IMR-90 (cell line): ENCODE results near the gene CDK6. TPM values are rescaled to one million over a fixed set of nuclear protein-coding genes. Genes with fewer than 3 reads are reported as not detected.
"Not testable (repeated sequence)": the region's sequence is repeated elsewhere in the genome, so short reads cannot be mapped to it uniquely, and the experiment has no call there.

ENCODE experiments used
- ATAC-seq: fragments of 200-7000 bp; cut with Tn5 transposase; 2 replicates; pipeline ENCODE4 v1.9.1; 2020; ENCODE audit warnings: low read depth, mild to moderate bottlenecking, moderate library complexity
- BruUV-seq: library from RNA; stranded (reverse); fragments of 400-500 nt; replicated peaks from 2 replicates; lab custom pipeline; 2021; lab: Mats Ljungman, UMichigan
- CTCF ChIA-PET: fragments of 300-600 bp; formaldehyde crosslinking; extraction: SDS; loops from one replicate; lab custom pipeline; 2021; ENCODE audit warnings: antibody characterized with exemption; lab: Yijun Ruan, JAX
- POLR2A ChIA-PET: fragments of 300-600 bp; sonication (Branson Sonifier 250); formaldehyde crosslinking; loops from one replicate; lab custom pipeline; 2022; ENCODE audit warnings: antibody characterized with exemption; ENCODE audit not compliant: unreplicated experiment; lab: Charles Lee
- DNase-seq: peaks from one replicate; pipeline ENCODE4 v3.0.0; 2013
- H2AFZ ChIP-seq: replicated peaks from 2 replicates; pipeline ENCODE3; 2013; ENCODE audit warnings: low read length, mild to moderate bottlenecking; ENCODE audit not compliant: poor library complexity
- H2AK5ac ChIP-seq: 2 replicates; pipeline ENCODE4 v1.6.1; 2013; ENCODE audit warnings: low read depth, low read length, inconsistent platforms
- H2AK9ac ChIP-seq: replicated peaks from 2 replicates; pipeline ENCODE3; 2013; ENCODE audit warnings: mild to moderate bottlenecking, low read depth, low read length, moderate library complexity; ENCODE audit not compliant: poor library complexity
- H2BK120ac ChIP-seq: 2 replicates; pipeline ENCODE4 v1.6.1; 2013; ENCODE audit warnings: low read depth, low read length, inconsistent platforms
- H2BK15ac ChIP-seq: 3 replicates; pipeline ENCODE4 v1.6.1; 2013; ENCODE audit warnings: low read depth, low read length, inconsistent platforms
- H2BK20ac ChIP-seq: 2 replicates; pipeline ENCODE4 v1.6.1; 2013; ENCODE audit warnings: low read depth, mild to moderate bottlenecking, inconsistent platforms, low read length, moderate library complexity
- H2BK5ac ChIP-seq: 2 replicates; pipeline ENCODE4 v1.6.1; 2013; ENCODE audit warnings: mild to moderate bottlenecking, low read depth, low read length, inconsistent platforms; ENCODE audit not compliant: poor library complexity, severe bottlenecking
- H3K14ac ChIP-seq: replicated peaks from 2 replicates; pipeline ENCODE4 v1.6.1; 2013; ENCODE audit warnings: low read depth, low read length, inconsistent platforms
- H3K18ac ChIP-seq: 2 replicates; pipeline ENCODE4 v1.6.1; 2013; ENCODE audit warnings: low read depth, low read length, control low read depth
- H3K23ac ChIP-seq: 2 replicates; pipeline ENCODE4 v1.6.1; 2013; ENCODE audit warnings: low read depth, low read length, inconsistent platforms
- H3K27ac ChIP-seq: 2 replicates; pipeline ENCODE4 v1.5.1; 2013; ENCODE audit warnings: mild to moderate bottlenecking, control low read depth, low read length; ENCODE audit not compliant: insufficient read depth
- H3K27me3 ChIP-seq: 2 replicates; pipeline ENCODE4 v1.6.1; 2013; ENCODE audit warnings: low read length; ENCODE audit not compliant: control insufficient read depth, insufficient read depth
- H3K36me3 ChIP-seq: 2 replicates; pipeline ENCODE4 v1.6.1; 2013; ENCODE audit warnings: low read length, mixed read lengths; ENCODE audit not compliant: control insufficient read depth, insufficient read depth
- H3K4ac ChIP-seq: 2 replicates; pipeline ENCODE4 v1.6.1; 2013; ENCODE audit warnings: low read depth, low read length, inconsistent platforms
- H3K4me1 ChIP-seq: 2 replicates; pipeline ENCODE4 v1.6.1; 2013; ENCODE audit warnings: low read length, mixed read lengths; ENCODE audit not compliant: control insufficient read depth, insufficient read depth
- H3K4me2 ChIP-seq: 2 replicates; pipeline ENCODE4 v1.6.1; 2013; ENCODE audit warnings: low read depth, mild to moderate bottlenecking, control low read depth, low read length, moderate library complexity
- H3K4me3 ChIP-seq: 2 replicates; pipeline ENCODE4 v1.5.1; 2013; ENCODE audit warnings: low read depth, mild to moderate bottlenecking, control low read depth, low read length, moderate library complexity; ENCODE audit not compliant: insufficient read depth
- H3K56ac ChIP-seq: 2 replicates; pipeline ENCODE4 v1.6.1; 2013; ENCODE audit warnings: low read length, inconsistent platforms; ENCODE audit not compliant: insufficient read depth; ENCODE audit errors: extremely low read depth
- H3K79me1 ChIP-seq, 2 experiments: 2 replicates each; pipeline ENCODE4 v1.6.1; 2013; ENCODE audit warnings: low read length in 2 of 2, inconsistent platforms in 1 of 2, low read depth in 1 of 2
- H3K9ac ChIP-seq: 2 replicates; pipeline ENCODE4 v1.6.1; 2013; ENCODE audit warnings: low read depth, low read length, control low read depth
- H3K9me1 ChIP-seq: 2 replicates; pipeline ENCODE4 v1.6.1; 2013; ENCODE audit warnings: low read length, inconsistent platforms; ENCODE audit not compliant: insufficient read depth
- H3K9me3 ChIP-seq: 2 replicates; pipeline ENCODE4 v1.6.1; 2013; ENCODE audit warnings: low read length; ENCODE audit not compliant: control insufficient read depth, insufficient read depth
- H4K20me1 ChIP-seq: 2 replicates; pipeline ENCODE4 v1.6.1; 2013; ENCODE audit warnings: low read length, inconsistent platforms; ENCODE audit not compliant: insufficient read depth
- H4K5ac ChIP-seq: 2 replicates; pipeline ENCODE4 v1.6.1; 2013; ENCODE audit warnings: mild to moderate bottlenecking, low read depth, low read length, control low read depth
- H4K8ac ChIP-seq, 2 experiments: 2 replicates each; pipeline ENCODE4 v1.6.1; 2013; ENCODE audit warnings: low read depth in 2 of 2, low read length in 2 of 2, control low read depth in 1 of 2, inconsistent platforms in 1 of 2
- H4K91ac ChIP-seq: 2 replicates; pipeline ENCODE4 v1.6.1; 2013; ENCODE audit warnings: low read depth, low read length, inconsistent platforms; ENCODE audit not compliant: insufficient read depth
- MAZ ChIP-seq: IDR thresholded peaks from 2 replicates; pipeline ENCODE4 v1.6.1; 2012; ENCODE audit warnings: low read depth, mild to moderate bottlenecking, low read length, improper control_type of control experiment, moderate library complexity, borderline replicate concordance
- NFE2L2 ChIP-seq: fragments of 150-350 bp; IDR thresholded peaks from 2 replicates; pipeline ENCODE4 v1.6.1; 2016; ENCODE audit warnings: low read depth, mild to moderate bottlenecking, low read length
- WGBS, 2 experiments: methylation state at CpG; one replicate each; pipeline versions ENCODE4 v1.1.5 to v1.1.7; 2013; ENCODE audit warnings: missing lambda C conversion rate in 2 of 2; ENCODE audit not compliant: insufficient read length in 1 of 2; ENCODE audit errors: extremely low coverage in 2 of 2; 5-methylcytosine and 5-hydroxymethylcytosine counted together
- dilution Hi-C: fragments of 300-500 bp; cut with HindIII; formaldehyde crosslinking; loops from one replicate; pipeline ENCODE4 v1.14.3; 2018; ENCODE audit warnings: low sequenced_read_pairs; ENCODE audit not compliant: unreplicated experiment
- in situ Hi-C: fragments of 300-500 bp; cut with MboI; formaldehyde crosslinking; loops from 3 replicates; pipeline ENCODE4 v1.14.3; 2019; ENCODE audit warnings: low sequenced_read_pairs, inconsistent platforms, mixed read lengths
- intact Hi-C: fragments of 100-400 bp; cut with micrococcal nuclease; formaldehyde crosslinking; loops from 2 replicates; pipeline ENCODE4 v1.10.0; 2022
- polyA plus RNA-seq, 3 experiments: library from polyadenylated mRNA; depleted of rRNA; stranded (reverse); fragments of >200 nt; gene quantifications; 2 replicates each; pipeline ENCODE4 v1.2.3, GENCODE V29; 2012; ENCODE audit warnings: low replicate concordance in 1 of 3
- total RNA-seq: library from RNA; depleted of rRNA; stranded (reverse); fragments of >200 nt; gene quantifications from 2 replicates; pipeline ENCODE4 v1.2.3, GENCODE V29; 2012
- TF ChIP-seq, protein P1 (sequence below): fragments of 150-350 bp; IDR thresholded peaks from 2 replicates; pipeline ENCODE4 v1.6.1; 2016; ENCODE audit warnings: low read depth, mild to moderate bottlenecking, low read length, moderate library complexity, borderline replicate concordance

CDK6 gene
- total and polyA plus RNA-seq, 2 of the 4 experiments (the other 2 are of a cell fraction) = 21.5 to 195 TPM

DNA sequence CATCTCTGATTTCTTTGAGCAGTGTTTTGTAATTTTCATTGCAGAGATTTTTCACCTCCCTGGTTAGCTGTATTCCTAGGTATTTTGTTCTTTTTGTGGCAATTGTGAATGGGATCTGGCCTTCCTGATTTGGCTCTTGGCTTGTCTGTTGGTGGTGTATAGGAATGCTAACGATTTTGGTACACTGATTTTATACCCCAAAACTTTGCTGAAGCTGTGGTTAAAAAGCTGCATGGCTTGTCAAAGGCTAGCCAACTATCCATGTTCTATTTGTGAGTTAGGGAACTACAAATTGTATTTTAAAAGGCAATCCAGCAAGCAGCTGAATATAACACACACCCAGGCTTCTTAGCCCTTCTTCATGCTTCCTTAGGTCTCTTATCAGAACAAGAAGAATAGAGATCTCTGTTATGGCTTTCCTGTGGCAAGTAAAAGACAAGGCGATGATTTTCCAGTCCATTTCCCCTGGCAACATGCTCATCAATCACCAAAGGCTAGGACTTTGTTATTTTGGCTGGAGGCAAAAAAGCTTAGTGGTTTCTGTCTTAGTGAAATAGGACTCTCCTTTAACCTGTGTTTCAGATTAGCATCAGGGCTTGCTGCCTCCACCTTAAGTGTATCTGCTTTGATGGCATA is 77.5 kb downstream of the CDK6 start:
- Histone ChIP-seq H3K4ac (no peak overlapping the region), H3K14ac (no peak overlapping the region), H2BK120ac (no peak overlapping the region), H3K9me3 (no peaks in the 10 kb centered on the region), H3K9me1 (peaks cover 12% of the 10 kb centered on the region), H3K27me3 (no peaks in the 10 kb centered on the region), H3K4me3 (no peak overlapping the region), H4K91ac (no peak overlapping the region), H2BK15ac (no peak overlapping the region), H2BK20ac (no peak overlapping the region), H3K4me2 (no peak overlapping the region), H2AK9ac (no peak overlapping the region), H3K9ac (no peak overlapping the region), H3K18ac (no peak overlapping the region), H3K27ac (no peak overlapping the region), H4K8ac (no peak overlapping the region), H2AK5ac (no peak overlapping the region), H3K4me1 (peaks cover 17% of the 10 kb centered on the region), H3K36me3 (peaks cover 6% of the 10 kb centered on the region; the same call in 1 of the 2 replicates), H2BK5ac (no peak overlapping the region), H3K56ac (no peak overlapping the region), H2AFZ (no peak overlapping the region), H3K79me1 (peaks cover 19 to 62% of the 10 kb centered on the region in 2 experiments), H4K5ac (peak overlapping the region; percentile 23; the same call in 1 of the 2 replicates), H4K20me1 (peaks cover 5% of the 10 kb centered on the region; the same call in 1 of the 2 replicates), H3K23ac (0 out of 2 replicates have a peak overlapping the region, but pooled peaks have one; percentile 2)
- ChIA-PET CTCF (no interaction called here), POLR2A (no interaction called here)
- no peak for ATAC-seq
- no peak for DNase-seq
- intact Hi-C loops = no loop called here
- BruUV-seq = no TSS peak
- dilution Hi-C loops = no loop called here
- TF ChIP-seq, protein P1, sequence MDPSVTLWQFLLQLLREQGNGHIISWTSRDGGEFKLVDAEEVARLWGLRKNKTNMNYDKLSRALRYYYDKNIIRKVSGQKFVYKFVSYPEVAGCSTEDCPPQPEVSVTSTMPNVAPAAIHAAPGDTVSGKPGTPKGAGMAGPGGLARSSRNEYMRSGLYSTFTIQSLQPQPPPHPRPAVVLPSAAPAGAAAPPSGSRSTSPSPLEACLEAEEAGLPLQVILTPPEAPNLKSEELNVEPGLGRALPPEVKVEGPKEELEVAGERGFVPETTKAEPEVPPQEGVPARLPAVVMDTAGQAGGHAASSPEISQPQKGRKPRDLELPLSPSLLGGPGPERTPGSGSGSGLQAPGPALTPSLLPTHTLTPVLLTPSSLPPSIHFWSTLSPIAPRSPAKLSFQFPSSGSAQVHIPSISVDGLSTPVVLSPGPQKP = no peak
- TF ChIP-seq NFE2L2 (no peak), MAZ (no peak)
- in situ Hi-C loops = no loop called here
- no CpG with 5 or more reads among the region's 2 CpGs for WGBS, 2 experiments

DNA sequence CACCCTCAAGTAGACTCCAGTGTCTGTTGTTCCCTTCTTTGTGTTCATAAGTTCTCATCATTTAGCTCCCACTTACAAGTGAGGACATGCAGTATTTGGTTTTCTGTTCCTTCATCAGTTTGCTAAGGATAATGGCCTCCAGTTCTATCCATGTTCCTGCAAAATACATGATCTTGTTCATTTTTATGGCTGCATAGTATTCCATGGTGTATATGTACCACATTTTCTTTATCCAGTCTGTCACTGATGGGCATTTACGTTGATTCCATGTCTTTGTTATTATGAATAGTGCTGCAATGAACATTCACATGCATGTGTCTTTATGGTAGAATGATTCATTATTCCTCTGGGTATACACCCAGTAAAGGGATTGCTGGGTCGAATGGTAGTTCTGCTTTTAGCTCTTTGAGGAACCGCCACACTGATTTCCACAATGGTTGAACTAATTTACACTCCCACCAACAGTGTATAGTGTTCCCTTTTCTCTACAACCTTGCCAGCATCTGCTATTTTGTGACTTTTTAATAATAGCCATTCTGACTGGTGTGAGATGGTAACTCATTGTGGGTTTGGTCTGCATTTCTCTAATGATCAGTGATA is 79.0 kb downstream of the CDK6 start:
- H3K4me3 ChIP-seq, in situ Hi-C loops, H3K4ac ChIP-seq, H4K20me1 ChIP-seq, H3K18ac ChIP-seq, H4K5ac ChIP-seq, H2AK5ac ChIP-seq, H2BK5ac ChIP-seq, H2BK20ac ChIP-seq, H3K9ac ChIP-seq, ATAC-seq, H2AFZ ChIP-seq, H2BK120ac ChIP-seq, DNase-seq, H3K56ac ChIP-seq, H4K8ac ChIP-seq, dilution Hi-C loops, H3K9me3 ChIP-seq, intact Hi-C loops, H3K36me3 ChIP-seq, CTCF ChIA-PET, H3K14ac ChIP-seq, H2BK15ac ChIP-seq, H3K27ac ChIP-seq, H3K27me3 ChIP-seq, H3K4me2 ChIP-seq, H4K91ac ChIP-seq, H2AK9ac ChIP-seq, BruUV-seq, H3K23ac ChIP-seq: not testable (repeated sequence)
- Histone ChIP-seq H3K79me1 (peaks cover 23 to 60% of the 10 kb centered on the region in 2 experiments), H3K4me1 (peaks cover 17% of the 10 kb centered on the region), H3K9me1 (peaks cover 16% of the 10 kb centered on the region)
- WGBS, 2 experiments = no CpG with 5 or more reads among the region's 3 CpGs
- POLR2A ChIA-PET = interaction anchor here (0.5 kb wide), 1 partner anchor 8 kb away, joined by 3 read pairs; no protein-coding TSS in a partner anchor
